Stimulated activated CD4-positive, alpha-beta T cell treated with anti-CD3 and anti-CD28 coated beads, Interleukin-4, amount 100 ng/mL, for 24 hours (primary cell): Measurements from ENCODE around the gene SATB1.
A peak's percentile ranks its signal among the peaks of the same experiment; 100 is the strongest.
"Not testable (repeated sequence)": the region's sequence is repeated elsewhere in the genome, so short reads cannot be mapped to it uniquely, and the experiment has no call there.

ENCODE experiments used
- DNase-seq: peaks from one replicate; pipeline ENCODE4 v3.0.0-alpha.2; 2020

SATB1 gene

DNA sequence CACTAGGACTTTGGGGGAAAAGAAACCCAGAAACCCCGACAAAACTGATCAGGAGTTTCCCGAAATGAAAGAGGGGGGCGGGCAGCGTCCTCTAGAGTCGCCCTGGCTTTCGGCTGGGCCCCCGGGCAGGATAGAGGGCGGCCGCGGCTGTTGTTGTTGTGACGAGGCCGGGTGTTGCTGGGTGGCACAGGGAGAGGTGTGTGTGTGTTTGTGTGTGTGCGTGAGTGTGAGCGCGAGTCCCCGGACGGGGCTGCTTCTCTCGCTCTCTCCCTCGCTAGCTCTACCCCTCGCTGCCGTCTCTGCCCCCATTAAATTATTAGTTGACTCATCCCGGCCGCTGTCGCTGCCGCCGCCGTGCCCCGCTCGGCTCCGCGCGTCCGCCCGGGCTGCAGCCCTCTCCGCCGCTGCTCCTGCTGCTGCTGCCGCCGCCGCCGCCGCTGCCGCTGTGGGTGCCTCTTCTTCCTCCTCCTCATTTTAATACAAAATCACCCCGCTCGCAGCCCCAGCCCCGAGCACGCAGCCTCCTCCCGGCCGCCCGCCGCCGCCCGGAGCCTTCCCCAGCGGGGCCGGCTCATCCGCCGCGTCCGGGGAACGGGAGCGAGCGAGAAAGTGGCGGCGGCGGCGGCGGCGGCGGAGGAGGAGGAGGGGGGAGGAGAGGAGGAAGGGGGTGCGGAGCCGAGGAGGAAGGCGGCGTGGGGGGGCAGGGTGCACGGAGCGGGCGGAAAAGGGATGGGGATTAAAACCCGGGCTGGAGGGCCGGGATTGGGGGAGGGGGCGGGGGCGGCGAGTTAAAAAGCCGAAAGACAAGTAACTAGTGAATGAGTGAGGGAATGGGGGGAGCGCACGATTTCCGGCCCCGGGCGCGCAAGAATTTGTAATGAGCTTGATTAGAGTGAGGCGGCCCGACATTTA lies at the start of gene SATB1:
Gene SATB1 (minus strand): TSS at position 611 of the 912 bp plus-strand sequence. CDS start 4,372 bp downstream, outside the sequence.
- DNase-seq = peak; percentile 63

DNA sequence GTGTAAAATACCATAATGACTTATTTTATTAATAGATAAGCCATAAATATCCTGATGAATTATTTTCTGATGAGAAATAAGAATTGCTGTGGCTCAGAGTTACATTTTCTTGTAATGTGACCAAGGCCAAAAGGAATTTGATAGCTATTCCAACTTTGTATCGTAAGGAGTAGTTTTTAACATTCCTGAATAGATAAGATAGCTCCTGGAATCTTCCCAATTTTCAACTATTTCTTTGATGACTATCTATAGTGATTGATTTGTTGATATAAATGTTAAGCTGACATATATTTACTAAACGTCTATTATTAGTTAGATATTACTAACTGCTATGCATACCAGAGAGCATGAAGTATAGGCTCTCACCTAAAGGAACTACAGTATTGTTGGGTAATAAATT lies 49.1 kb upstream of the SATB1 start:
- DNase-seq = no peak

DNA sequence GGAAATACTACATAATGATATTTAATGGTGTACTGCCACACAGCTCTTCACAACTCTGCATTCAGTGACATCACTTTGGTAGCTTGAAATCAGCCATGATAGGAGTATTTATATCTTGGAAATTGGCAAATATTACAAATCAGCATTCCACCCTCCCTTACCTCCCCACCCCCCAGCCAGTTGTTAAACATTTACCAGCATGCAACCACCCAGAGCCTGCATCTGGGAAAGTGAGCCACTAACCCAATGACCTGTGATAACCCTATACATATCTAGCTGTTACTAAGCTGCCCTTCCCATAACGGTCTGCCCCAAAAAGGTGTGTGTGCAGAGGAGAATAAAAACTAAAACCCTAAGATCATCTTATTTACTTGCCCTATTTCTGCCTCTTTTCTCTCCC lies 44.6 kb upstream of the SATB1 start:
- no peak for DNase-seq

DNA sequence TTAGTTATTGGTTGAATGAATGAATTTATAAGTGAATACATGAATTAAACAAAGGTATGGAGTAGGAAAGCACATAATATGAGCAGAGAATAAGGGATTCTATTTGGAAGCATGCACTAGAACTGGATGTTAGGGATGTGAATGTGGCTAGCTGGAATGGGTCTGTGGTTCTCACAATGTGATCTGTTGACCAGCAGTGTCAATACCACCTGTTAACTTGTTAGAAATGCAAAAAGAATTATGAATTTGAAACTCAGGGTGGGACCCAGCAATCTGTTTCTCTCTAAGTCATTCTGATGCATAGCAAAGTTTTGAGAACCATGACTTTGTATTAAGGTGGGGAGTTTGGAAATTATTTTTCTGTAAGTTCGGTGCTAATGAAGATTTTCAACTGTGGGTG lies 41.0 kb upstream of the SATB1 start:
- DNase-seq = no peak

DNA sequence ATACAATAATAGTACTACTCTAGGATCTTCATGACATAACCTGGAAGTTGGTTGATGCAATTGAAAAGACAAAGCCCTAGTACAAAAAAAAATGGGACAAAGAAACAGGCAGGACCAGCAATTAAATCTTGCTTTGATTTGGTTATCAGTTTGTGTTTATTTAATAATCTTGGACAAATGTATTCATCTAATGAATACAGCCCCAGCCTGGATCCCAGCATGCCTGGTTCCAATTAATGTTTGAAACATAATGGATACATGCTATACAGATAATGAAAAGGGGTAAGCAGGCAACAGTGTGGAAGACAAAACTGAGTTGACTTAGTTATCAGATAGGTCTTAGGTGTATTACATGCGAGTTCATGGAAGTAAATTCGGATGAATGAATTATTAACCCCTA lies 29.6 kb upstream of the SATB1 start:
- no peak for DNase-seq

DNA sequence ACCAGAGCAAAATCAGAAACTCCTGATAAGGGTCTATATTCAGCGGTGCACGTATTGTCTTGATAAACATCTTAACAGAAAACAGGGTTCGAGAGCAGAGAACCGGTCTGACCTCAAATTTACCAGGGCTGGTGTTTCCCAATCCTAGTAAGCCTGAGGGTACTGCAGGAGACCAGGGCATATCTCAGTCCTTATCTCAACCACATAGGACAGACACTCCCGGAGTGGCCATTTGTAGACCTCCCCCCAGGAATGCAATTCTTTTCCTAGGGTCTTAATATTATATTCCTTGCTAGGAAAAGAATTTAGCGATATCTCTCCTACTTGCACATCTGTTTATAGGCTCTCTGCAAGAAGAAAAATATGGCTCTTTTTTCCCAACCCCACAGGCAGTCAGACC lies 24.5 kb upstream of the SATB1 start:
- not testable (repeated sequence) for DNase-seq

DNA sequence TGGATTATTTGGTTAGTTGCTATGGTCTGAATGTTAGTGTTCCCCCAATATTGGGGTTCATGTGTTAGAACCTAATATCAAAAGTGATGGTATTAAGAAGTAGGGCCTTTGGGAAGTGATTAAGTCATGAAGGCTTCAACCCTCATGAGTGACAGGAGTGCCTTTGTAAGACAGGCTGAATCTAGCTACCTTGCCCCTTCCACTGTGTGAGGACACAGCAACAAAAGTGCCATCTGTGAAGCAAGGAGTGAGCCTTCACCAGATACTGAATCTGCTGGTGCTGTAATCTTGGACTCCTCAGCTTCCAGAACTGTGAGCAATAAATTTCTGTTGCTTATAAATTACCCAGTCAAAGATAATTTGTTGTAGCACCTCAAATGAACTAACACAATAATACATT lies 22.6 kb upstream of the SATB1 start:
- no peak for DNase-seq

DNA sequence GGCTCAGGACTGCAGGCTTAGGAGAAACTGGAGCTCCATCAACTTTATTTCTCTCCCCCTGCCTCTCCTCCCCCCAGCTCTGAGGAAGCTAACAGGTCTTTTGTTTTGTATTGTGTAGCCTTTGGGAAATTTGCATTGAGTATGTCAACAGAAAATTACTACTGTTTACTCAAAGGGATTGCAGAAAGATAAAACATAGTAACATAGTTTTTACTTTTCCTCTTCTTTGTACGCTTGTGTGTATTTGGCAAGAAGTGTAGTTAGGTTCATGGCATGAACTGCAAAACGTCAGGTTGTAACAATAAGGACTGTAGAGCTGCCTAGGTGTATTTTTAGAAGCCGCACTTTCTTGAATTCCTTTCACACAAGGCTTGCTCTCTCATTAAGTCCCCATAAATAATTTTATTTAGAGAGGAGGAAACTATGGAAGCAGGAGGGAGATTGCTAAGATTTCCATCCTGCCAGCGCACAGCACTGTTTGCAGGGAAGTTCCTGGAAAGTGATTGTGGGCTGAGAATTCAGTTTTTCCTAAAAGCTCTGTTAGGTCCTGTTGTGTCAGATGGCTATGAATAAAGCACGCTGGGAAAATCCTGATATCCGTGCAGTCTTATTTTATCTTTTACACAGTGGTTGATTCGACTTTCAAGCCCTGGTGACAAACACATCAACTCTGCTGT lies 21.1 kb upstream of the SATB1 start:
- no peak for DNase-seq

DNA sequence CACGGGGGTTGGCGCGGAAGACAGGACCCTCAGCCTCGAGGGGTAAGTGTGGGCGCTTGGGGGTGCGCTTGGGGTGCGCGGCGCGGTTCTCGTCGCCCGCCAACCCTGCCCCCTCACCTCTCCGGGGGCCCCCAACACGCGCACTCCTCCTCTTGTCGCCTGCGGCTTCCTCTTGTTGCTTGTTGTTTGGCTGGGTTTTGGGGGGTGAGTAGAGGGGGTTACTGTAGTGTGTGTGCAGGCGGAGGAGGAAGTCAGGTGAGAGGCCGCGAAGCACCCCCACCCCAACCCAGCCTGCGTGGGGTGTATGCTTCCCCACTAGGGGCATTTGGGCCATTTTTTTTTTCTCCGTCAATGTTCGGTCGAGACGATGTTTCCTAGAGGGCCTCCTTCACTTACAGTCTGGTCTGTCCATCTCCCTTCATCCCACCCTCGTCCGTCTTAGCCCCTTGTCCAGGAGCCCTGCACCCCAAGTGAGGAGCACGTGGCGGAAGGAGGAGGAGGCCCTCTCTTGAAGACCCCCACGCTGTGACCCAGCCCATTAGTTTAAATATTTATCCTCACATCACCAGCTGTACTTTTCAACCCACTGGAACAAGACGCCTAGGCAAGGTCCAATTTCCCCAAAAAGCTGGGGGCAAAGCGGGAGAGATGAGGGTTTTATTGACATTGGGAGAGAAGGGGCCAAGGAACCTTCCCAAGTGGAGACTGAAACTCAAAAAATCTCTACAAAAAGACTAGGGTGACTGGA lies 20.4 kb upstream of the SATB1 start:
- peak; percentile 70 for DNase-seq

DNA sequence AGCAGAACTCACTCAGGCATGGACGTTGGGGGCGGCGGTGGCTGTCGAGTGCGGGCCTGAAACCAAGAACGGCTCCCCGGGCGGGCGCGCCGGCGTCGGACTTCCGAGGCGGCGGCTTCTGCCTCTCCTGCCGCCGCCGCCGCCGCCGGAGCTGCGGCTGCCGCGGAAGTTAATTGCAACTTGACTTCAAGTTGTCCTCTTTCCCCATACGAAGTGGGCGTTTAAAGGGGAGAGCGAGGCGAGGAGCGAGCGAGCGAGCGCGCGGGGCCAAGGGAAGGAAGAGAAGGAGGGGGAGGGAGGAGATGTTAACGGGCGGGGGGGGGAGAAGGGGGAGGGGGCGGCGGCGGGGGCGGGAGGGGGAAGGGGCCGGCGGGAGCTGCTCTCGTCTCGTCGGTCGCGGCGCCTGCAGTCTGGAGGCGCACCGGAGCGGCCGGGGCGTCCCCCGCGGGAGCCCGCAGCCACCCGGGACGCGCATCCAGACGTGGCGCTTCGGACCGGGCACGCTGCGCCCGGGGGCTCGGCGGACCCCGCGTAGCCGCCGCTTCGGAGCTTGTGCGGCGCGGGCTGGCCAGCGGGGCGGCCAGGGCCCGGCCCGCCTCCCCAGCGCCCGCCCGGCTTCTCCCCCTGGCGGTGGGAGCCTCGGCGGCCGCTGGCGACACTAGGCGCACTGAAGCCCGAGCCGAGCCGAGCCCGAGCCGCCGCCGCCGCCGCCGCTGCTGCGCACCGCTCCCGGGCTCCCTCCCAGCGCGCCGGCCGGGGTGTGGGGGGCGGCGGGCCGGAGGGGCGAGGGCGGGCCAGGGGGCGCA lies 19.7 kb upstream of the SATB1 start:
- peak; percentile 77 for DNase-seq

DNA sequence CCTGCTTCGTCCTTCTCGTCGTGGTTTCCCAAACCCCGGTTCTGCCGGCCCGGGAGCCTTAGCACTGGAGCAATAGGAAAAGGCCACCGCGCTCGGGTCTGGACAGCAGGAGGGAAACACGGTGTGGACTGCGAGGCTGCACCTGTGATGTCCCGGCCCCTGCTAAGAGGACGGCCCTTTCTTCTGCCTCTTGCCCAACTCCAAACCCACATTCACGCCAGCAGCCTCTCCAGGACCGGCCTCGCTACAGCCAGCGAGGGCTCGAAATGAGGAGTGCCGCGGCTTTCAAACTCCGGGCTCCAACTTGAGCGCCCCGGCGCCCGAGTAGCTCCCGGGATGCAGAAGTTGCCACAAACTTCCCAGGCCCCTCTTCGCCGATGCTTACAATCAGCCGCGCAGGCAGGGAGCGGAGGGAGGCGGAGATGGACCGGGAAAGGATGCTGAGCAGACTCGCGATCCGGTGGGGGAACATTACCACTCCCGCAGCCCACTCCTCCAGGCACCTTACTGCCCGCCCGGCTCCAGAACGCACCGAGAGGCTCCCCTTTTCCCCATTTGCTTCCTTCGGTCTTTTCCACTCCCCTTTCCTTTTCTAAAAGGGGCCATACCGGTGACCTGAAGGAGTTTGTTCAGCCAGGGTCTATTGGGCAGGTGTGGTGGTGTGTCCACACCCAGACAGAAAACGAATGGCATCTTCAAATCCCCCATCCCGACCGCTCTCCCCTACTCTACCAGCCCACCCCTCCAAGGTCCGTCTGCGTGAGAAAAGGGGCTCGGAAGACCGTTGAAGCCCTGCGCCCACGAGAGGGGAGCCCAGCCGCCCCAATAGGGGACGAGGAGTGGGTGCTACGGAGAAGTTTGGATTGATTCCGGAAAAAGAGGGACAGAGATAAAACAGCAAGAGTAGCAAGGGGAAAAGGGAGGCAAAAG lies 18.8 kb upstream of the SATB1 start:
- peak; percentile 30 for DNase-seq

DNA sequence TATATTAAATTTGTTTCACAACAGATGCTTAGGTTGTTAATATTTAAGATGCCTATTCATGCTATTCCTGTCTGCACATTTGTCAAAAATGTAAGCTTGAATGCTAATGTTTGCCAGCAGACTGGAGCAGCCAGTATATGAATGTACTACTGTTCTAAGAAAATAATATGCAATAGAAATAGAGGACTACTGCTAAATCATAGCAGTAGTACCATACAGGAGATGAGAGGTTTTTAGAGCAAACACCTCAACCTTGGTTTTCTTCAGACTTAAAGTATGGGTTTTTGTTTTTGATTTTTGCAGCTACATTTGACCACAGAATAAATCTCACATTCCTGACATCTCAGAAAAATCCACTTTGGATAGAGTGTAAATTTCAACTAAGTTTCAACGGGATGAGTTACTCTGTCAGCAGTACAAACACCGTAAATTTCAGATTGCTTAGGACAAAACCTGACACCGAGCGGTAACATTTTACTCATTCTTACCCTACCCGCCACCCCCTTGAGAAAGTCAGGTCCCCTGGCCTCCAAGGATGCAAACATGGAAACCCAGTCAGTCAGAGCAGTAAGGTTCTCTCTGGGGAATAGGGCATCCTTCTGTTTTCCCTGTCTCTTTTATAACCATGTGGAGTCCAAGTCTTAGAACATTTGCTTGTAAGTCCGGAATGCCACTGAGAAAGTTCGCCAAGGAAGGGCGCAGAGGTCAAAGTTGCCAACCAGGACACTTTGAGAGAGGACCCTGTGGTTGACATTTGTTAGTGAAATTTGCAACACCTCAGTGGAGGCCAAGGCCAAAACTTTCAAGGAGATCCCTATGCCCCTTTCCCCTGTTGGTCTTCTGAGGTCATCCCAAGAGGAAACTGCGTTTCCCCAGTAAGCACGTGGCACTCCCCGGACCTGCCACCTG lies 17.9 kb upstream of the SATB1 start:
- peak; percentile 47 for DNase-seq

DNA sequence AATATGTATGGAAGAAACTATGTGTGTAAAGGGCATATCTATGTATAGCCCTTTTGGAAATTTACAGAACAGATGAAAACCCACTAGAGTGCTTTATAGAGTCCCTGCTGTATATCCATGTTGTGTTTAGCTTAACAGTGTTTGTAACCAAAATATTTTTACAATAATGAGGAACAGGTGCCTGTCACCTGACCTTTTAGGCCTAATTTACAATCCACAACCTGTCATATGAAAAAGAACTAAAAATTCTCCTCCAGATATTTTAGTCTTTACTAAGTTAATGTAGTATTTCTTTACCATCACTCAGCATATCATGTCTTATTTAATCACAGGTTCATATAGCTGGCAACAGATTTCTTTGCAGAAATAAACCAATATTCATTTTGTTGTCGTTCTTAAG lies 16.4 kb upstream of the SATB1 start:
- no peak for DNase-seq

DNA sequence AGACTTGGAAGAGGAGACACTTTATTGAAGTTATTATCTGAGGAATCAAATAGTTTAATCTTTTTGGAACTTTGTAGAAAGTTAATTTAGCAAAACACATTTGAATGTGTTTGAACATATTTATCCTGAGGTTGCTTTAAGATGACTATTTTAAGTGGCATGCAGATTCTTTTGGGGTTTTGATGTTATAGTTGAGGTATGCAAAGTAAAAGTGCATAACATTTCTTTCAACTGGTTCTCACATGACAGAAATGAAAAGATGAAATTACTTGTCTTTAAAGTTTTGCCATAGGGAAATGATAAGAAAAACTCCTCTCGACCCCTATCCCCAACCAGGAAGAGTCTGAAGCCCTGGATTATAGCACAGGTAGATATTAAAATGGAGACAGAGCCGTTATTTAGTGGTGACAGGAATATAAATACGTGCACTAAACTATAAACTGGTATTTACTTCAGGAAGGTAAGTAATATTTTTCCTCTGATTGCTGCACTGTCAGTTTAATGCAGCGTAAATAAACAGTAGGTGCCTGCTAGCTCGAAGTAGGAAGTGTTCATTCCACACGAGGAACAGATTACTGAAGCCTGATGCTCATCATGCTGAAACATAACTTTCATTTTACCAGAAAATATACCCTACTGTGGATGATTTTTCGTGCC lies 15.1 kb upstream of the SATB1 start:
- DNase-seq = no peak

DNA sequence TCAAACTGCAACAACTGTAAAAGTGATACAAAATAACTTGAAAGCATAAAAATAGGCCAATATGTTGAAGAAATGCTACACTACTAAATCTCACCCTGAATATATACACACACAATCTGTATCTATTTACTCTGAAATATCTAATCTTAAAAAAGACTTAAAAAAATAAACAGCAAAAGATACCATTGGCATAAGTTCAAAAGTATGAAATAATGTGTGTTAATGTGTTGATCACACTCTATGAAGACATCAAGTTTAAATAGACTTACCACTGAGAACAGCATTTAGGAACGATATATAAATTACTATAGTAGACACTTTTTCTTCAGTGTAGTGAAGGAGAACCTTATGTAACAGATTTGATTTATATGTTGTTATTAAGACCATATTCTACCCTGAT lies 14.1 kb upstream of the SATB1 start:
- no peak for DNase-seq

DNA sequence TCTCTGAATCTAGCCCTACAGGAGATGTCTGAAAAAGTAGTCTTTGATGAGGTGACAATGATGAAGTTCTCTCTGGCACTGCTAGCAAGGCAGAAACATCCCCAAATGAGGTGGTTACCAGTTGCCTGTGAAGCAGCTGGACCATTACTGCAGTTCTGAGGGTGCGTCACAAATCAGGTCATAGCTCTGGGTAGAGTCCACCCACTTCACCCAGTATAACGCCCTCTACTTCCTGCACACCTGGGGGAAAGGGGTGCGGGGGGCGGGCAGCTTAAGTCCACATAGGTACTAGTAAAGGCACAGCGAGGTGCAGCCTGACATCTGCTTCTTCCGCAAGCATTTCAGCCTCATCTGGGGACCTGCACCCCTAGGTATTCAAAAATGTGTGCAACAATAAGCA lies 13.4 kb upstream of the SATB1 start:
- DNase-seq = peak; percentile 54

DNA sequence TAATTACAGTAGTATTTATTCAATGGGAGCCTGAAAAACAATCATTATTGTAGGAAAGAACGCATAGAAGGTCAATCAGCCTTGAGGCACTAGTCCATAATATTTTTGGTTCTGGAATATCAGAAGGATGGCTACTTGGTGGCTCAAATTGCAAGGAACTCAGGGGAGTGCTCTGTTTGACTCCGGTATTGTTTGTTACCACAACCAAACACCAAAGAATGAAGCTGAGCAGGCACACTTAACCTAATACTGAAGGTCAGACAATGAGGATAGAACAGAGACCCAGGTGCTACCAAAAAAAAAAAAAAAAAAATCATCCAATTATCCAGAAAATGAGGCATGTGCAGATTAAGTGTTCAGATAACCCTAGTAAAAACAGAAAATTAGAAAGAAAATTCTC lies 11.1 kb upstream of the SATB1 start:
- DNase-seq = no peak

DNA sequence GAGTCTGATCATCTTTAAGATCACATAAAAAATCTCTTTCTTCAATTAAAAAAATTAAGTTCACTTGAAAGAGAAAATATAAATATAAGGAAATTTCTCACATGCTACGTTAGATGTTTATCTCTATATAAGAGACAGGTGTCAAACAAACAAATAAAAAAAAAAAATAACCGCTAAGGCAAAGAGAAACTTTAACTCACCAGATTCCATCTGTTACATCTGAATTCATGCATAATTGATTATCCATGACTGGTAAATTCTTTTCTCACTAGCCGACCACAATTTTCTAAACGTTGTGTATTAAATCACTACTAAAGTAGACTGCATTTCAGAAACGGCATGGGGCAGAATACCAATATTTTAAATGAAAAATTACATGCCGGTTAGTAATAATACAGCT lies 9.6 kb upstream of the SATB1 start:
- DNase-seq = no peak

DNA sequence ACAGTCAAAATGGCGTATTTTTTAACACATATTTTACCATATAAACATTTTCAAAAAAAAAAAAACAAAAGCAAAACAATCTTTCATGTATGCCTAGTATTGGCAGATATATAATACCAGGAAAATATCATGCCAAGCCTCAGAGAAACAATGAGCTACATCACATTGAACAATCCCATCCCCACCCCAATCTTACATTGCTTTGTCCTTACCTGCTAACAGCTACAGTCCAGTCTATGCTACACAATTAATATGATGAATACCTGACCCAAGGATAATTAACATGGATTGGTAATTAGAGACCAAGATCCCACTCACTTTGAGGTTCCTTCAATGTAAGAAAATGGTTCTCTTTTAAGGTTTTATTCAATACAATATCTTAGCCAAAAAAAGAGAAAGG lies 7.6 kb upstream of the SATB1 start:
- DNase-seq = no peak

DNA sequence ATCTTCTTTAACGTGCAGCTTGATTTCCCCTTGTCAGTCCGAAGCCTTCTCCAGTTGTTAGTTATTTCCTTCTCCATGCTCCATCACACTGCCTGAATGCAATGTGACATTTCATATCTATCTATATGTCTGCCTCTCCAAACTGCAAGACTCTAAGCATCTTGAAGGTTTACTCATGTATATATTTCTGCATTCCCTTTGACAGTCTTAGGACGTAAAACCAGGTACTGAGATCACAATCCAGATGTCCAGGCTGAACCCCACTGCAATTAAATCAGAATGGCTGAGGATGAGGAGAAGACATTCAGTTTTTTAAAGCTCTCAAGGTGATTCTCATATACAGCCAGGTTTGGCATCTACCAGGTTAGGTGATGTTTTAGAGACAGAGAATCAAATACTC lies 6.1 kb upstream of the SATB1 start:
- DNase-seq = no peak
